GM11168 (cell line): ENCODE measurements around the gene NAPB.

ENCODE experiments used
- in situ Hi-C: fragments of 300-500 bp; cut with MboI; formaldehyde crosslinking; loops from one replicate; pipeline ENCODE4 v1.12.0; 2022; ENCODE audit warnings: low sequenced_read_pairs; ENCODE audit not compliant: unreplicated experiment

NAPB gene

GRCh38 chr20:23408957-23409356 is 12.3 kb downstream of the NAPB start:
- in situ Hi-C loops, result no loop called here

GRCh38 chr20:23407781-23408464 is 13.4 kb downstream of the NAPB start:
- in situ Hi-C loops, result no loop called here

DNA sequence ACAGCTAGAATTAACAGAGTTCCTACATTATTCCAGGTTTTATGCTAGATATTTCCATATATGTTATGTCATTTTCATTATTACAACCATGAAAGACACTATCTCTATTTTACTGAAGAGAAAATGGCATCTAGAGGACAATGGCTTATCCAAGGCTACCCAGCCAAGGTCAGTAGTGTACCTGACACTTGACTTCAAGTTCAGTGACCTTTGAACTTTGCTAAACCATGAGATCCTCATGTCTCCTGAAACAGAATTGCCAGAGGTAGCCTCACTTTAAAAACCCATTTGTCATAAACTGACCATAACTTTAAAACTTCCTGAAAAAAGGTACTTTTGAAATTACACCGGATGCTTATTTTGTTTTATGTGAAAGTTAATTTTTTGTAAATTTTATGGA is 14.4 kb downstream of the NAPB start:
- in situ Hi-C loops, result no loop called here

- in situ Hi-C loops, result no loop called here
These were observed 17.1 kb downstream of the NAPB start for GRCh38 chr20:23404196-23404595.

DNA sequence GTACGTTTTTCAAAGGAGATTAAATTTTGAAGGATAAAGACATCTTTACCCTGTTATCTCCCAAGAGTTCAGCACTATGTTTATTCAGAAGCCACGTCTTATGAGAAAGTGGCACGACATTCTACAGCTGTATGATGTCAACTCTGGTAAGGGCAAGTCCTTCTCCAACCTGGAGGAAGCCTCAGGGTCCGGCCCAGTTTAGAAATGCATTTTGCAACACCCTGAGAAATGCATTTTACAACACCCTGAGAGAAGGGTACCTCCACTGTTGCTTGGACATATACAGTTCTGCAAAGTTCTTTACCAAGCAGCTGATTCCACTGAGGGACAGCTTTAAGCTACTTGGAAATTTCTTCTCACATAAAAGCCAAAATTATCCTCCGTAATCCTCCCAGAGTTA is 17.5 kb downstream of the NAPB start:
- in situ Hi-C loops, result no loop called here

DNA sequence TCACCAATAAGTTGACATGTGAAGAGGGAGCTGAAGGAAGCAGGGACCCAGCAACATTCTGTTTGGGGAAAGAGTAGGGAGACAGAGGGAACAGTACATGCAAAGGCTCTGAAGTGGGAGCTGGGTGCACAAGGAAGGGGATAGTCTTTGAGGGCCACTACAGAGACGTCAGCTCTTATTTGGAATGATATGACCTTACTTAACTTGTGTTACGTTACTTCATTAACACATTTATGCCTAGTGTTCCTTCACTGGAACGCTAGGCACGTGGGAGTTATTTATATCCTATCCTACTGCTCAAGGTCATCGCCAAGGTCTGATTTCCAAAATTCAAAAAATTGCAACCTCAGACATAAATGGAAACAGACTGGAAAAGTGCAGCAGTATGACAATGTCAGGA is 20.2 kb downstream of the NAPB start:
- in situ Hi-C loops, result no loop called here

DNA sequence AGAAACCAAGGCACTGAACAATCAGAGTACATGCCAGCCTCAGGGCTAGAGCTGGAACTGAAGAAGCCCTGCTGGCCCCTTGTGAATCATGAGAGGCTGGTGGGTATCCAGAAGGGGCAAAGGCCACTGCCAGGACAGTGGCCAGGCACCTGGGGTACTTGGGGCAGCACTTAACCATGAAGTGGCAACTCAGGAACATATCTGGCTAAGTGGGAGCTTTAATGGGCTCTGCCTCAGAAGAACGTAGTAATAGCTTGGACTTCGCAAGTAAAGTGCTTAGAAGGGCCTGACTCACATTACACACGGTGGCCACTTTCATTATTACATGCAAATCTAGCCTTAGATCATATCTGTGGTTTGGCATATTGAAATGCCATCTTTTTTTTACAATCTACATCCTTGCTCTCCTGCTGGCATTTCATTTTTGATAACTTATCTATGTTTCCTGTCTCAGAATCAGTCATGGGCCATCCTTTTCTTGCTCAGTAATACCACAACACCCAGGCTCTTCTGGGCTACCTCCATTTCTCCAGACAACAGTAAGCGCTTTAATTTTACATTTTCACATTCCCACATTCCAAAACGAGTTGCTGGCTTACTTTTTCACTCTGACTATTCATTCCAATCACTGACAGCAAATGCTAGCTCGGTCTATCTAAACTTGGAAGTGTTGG is 21.6 kb downstream of the NAPB start:
- in situ Hi-C loops, result no loop called here

DNA sequence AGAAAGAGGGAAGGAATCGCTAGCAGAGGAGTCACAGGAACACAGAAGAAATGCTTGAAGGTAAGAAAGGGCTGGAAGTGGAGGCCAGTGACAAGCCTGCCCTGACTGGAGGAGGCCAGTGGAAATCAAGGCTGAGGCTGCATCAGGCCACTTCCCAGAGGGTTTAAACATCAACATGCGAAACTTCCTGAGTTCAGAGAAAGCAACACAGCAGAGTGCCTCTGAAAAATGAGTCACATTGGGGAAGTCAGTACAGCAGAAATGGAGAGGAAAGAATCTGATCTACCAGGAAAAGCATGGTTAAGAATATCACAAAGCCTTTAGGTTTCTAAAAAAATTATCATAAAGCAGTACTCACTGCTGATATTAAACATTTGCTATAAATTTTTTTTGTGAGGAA is 23.3 kb downstream of the NAPB start:
- in situ Hi-C loops, result no loop called here

DNA sequence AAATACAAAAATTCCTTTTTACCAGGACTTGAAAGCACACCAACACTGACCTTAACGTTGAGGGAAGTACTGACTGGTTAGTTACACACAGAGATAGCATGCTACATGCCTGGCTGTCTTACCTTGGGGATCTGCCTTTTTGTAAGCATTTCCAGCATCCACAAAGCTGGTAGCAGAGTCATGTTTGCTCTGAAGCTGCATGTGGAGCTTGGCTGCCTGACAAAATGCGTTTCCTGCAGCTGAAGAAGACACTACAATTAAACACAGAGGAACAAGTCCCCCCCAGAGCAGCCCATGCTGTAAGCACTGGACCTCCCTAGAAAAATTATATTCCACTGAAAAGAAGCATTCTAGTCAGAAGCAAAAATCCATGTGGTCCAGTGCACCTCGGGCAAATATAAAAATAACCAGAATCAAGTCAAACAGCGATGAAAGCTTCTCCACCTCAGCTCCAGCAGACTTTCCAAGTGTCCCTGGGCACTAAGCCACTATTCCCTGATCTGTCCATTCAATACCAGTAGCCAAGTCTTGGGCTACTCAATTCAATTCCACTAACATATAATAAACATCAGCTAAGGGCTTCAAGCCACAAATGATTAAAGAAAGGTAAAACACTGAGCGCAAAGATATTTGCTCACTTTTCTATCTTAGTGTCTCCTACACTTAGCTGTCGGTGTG is 24.2 kb downstream of the NAPB start:
- in situ Hi-C loops, result no loop called here

- in situ Hi-C loops, result no loop called here
These were observed 27.1 kb downstream of the NAPB start for GRCh38 chr20:23393996-23394775.

DNA sequence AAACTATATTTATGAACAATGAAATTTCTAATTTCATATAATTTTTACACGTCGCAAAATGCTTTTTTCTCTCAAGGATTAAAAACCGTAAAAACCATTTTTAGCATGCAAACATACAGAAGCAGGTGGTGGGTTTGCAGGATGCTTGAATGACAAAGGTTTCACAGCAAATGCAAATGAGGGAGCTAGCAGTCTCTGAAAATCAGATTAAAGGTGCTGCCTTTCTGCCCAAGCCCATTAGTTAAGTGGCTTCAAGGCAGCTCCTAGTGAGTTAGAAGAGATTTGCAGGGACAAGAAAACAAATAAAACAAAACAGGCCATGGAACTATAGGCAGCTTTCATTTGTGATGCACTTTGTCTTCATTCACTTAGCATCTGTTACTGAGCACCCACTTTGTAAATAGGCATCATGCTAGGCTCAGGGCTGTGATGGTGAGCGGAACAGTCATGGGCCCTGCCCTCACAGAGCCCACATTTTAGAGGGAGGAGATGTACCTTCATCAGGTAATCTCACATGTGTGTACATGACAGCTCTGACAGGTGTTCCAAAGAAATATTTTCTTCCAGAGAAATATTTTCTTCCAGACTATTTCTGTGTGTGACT is 29.5 kb downstream of the NAPB start:
- in situ Hi-C loops, result no loop called here

DNA sequence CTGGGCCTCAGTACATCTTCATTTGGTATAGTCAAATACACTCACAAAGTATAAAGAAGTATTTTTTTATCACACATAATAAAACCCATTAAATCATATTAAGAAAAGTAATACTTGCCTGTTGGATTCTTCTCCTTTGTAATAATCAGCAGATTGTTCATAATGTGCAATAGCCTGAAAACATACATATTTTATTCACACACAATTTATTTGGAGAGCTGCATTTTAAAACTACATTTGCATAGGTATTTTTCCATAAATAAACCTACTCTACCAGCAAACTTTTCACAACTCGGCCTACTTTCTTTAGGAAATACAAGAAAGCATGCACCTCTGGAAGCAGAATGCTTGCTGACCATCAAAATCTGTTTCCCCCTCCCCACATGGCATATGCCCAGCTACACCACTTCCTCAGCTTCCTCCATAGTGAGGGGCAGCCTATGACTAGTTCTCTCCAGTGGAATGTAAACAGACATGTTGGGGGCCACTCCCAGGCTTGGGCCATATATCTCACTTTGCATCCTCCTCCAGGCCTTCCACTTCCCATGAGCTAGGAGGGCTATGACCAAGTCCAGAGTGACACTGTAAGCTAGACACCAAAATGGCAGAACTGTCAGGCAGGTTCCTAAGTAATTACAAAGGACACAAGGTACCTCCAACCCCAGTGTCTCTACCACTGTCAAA is 31.1 kb downstream of the NAPB start:
- in situ Hi-C loops, result no loop called here

GRCh38 chr20:23387118-23387443 is 34.2 kb downstream of the NAPB start:
- in situ Hi-C loops, result no loop called here

DNA sequence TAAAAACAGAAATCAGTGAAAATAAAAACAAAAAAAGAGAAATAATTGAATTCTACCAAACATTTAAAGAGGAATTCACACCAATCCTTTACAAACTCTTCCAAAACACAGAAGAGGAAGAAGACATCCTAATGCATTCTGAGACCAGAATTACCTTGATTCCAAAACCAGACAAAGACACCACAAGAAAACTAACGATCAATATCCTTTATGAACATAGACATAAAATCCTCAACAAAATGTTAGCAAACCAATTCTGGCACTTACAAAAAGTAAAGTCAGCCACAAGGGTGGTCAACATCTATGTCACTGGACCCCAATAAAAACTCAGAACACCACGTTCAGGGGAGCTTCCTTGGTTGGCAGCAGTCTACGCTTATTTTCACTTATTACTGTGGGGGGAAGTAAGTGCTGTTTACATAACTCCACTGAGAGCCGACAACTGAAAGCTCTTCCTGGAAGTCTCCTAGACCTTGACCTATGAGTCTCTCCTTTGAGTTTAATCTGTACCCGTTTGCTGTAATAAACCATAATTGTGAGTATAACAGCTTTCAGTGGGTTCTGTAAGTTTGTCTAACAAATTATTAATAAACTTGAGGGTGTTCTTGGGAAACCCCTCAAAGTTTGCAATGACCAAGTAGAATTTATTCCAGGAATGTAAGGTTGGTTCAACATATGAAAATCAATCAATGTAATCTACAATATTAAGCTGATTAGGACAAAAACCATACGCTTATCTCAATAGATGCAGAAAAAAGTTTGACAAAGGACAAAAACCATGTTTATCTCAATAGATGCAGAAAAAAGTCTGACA is 34.8 kb downstream of the NAPB start:
- in situ Hi-C loops, result no loop called here

DNA sequence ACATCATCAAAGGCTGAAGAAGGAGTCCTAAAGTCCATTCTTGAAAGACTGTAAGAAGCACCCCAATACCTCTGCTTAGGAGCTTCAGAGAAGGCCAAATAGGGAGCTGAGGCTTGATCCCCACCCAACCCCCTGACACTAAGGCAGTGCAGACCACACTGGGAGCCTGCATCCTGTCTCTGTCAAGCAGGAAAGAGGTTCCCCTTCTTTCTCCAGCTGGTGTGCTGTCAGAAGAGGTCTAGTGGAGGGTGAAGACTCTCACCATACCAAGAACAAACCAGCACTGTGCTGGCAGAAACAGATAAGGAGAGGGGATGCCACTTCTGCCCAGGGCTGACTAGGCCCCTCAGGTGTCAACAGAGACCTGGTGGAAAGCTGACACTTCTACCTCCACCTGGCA is 39.4 kb downstream of the NAPB start:
- in situ Hi-C loops, result no loop called here

- in situ Hi-C loops, result no loop called here
These were observed 41.5 kb downstream of the NAPB start for GRCh38 chr20:23379772-23380171.

GRCh38 chr20:23375827-23376226 is 45.5 kb downstream of the NAPB start:
- in situ Hi-C loops, result no loop called here

GRCh38 chr20:23374441-23374840 is 46.8 kb downstream of the NAPB start:
- in situ Hi-C loops, result no loop called here

DNA sequence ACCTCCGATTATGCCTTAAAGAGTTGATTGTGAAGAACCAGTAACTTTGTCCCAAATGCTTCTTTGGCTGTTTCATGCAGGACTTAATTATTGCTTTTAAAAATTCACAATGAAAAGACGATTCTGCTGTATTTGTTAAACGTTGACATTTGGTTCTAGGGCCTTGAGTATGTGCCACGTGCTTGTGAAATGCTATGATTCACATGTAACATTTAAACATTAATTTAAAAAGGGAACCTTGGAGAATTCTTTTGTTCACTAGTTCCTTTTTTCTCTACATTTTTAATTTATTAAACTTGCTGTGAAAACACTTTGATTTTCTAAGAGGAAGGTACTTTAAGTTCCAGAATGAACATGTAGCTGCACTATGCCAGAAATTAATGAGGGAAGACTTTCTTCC is 49.8 kb downstream of the NAPB start:
- in situ Hi-C loops, result no loop called here
